HEK293 (cell line): Measurements from ENCODE around the gene APLP2.
A peak's percentile ranks its signal among the peaks of the same experiment; 100 is the strongest.

ENCODE experiments used
- CTCF ChIA-PET: fragments of 350-600 bp; formaldehyde crosslinking; extraction: SDS; loops from one replicate; lab custom pipeline; 2021; ENCODE audit warnings: antibody characterized with exemption; lab: Yijun Ruan, JAX
- POLR2A ChIA-PET: fragments of 300-600 bp; formaldehyde crosslinking; extraction: SDS; loops from one replicate; lab custom pipeline; 2020; ENCODE audit warnings: antibody characterized with exemption, inconsistent platforms; lab: Yijun Ruan, JAX
- H3K27ac ChIP-seq: fragments of 200-500 bp; sonication (Bioruptor generic); 2 replicates; pipeline ENCODE4 v1.5.1; 2014; ENCODE audit warnings: low read depth, low read length, control low read depth, inconsistent platforms; ENCODE audit errors: extremely low read depth
- H3K36me3 ChIP-seq, 2 experiments: fragments of 200-500 bp in 1 of 2; sonication (Bioruptor generic) in 1 of 2; 1 replicate in 1 of 2; 2 replicates in 1 of 2; pipeline ENCODE4 v1.5.1; 2014 to 2017; ENCODE audit warnings: inconsistent platforms in 2 of 2, low read length in 2 of 2; ENCODE audit not compliant: control insufficient read depth in 2 of 2, insufficient read depth in 1 of 2
- H3K4me1 ChIP-seq: fragments of 200-500 bp; sonication (Bioruptor generic); 2 replicates; pipeline ENCODE4 v1.5.1; 2014; ENCODE audit warnings: mild to moderate bottlenecking, low read length, inconsistent platforms; ENCODE audit not compliant: control insufficient read depth, insufficient read depth
- H3K4me3 ChIP-seq: 2 replicates; pipeline ENCODE4 v1.5.1; 2011; ENCODE audit warnings: low read depth, mild to moderate bottlenecking, control low read depth, low read length, moderate library complexity
- H3K9me3 ChIP-seq: fragments of 200-500 bp; sonication (Bioruptor generic); 2 replicates; pipeline ENCODE4 v1.5.1; 2014; ENCODE audit warnings: low read depth, low read length, inconsistent platforms; ENCODE audit not compliant: control insufficient read depth, insufficient read depth
- GFI1B ChIP-seq: fragments of 450-650 bp; formaldehyde crosslinking; IDR thresholded peaks from 2 replicates; pipeline ENCODE4 v1.5.1; 2016; ENCODE audit warnings: missing biosample characterization, missing genetic modification characterization
- SCRT2 ChIP-seq: fragments of 450-650 bp; formaldehyde crosslinking; IDR thresholded peaks from 2 replicates; pipeline ENCODE4 v1.5.1; 2016; ENCODE audit warnings: missing biosample characterization, missing genetic modification characterization
- SP2 ChIP-seq: fragments of 450-650 bp; formaldehyde crosslinking; IDR thresholded peaks from 2 replicates; pipeline ENCODE4 v1.5.1; 2016; ENCODE audit warnings: missing biosample characterization, missing genetic modification characterization
- ZBTB26 ChIP-seq: fragments of 450-650 bp; formaldehyde crosslinking; optimal IDR thresholded peaks from 2 replicates; pipeline ENCODE3; 2016; ENCODE audit warnings: missing biosample characterization, mild to moderate bottlenecking, missing genetic modification characterization
- ZNF112 ChIP-seq: fragments of 450-650 bp; formaldehyde crosslinking; IDR thresholded peaks from 2 replicates; pipeline ENCODE4 v1.5.0; 2017; ENCODE audit warnings: missing biosample characterization, missing genetic modification characterization
- ZNF121 ChIP-seq: fragments of 450-650 bp; formaldehyde crosslinking; IDR thresholded peaks from 2 replicates; pipeline ENCODE4 v1.5.1; 2016; ENCODE audit warnings: missing biosample characterization, missing genetic modification characterization
- ZNF174 ChIP-seq: fragments of 450-650 bp; formaldehyde crosslinking; IDR thresholded peaks from 2 replicates; pipeline ENCODE4 v1.5.0; 2017; ENCODE audit warnings: missing biosample characterization, mild to moderate bottlenecking, missing genetic modification characterization
- ZNF24 ChIP-seq: fragments of 450-650 bp; formaldehyde crosslinking; IDR thresholded peaks from 2 replicates; pipeline ENCODE4 v1.5.1; 2016; ENCODE audit warnings: missing biosample characterization, missing genetic modification characterization
- ZNF302 ChIP-seq: fragments of 450-650 bp; formaldehyde crosslinking; IDR thresholded peaks from 2 replicates; pipeline ENCODE4 v1.5.1; 2016; ENCODE audit warnings: missing biosample characterization, missing genetic modification characterization, low read depth
- ZNF350 ChIP-seq: fragments of 450-650 bp; formaldehyde crosslinking; IDR thresholded peaks from 2 replicates; pipeline ENCODE4 v1.5.0; 2017; ENCODE audit warnings: missing biosample characterization, mild to moderate bottlenecking, missing genetic modification characterization
- ZNF416 ChIP-seq: fragments of 450-650 bp; formaldehyde crosslinking; IDR thresholded peaks from 2 replicates; pipeline ENCODE4 v1.5.1; 2016; ENCODE audit warnings: missing biosample characterization, missing genetic modification characterization
- ZNF423 ChIP-seq: fragments of 450-650 bp; formaldehyde crosslinking; IDR thresholded peaks from 2 replicates; pipeline ENCODE4 v1.5.1; 2016; ENCODE audit warnings: missing biosample characterization, missing genetic modification characterization
- ZNF530 ChIP-seq: fragments of 450-650 bp; formaldehyde crosslinking; IDR thresholded peaks from 2 replicates; pipeline ENCODE4 v1.5.1; 2016; ENCODE audit warnings: low read depth, missing biosample characterization, missing genetic modification characterization
- ZNF544 ChIP-seq: fragments of 450-650 bp; formaldehyde crosslinking; IDR thresholded peaks from 2 replicates; pipeline ENCODE4 v1.5.0; 2017; ENCODE audit warnings: missing biosample characterization, missing genetic modification characterization
- ZNF580 ChIP-seq: fragments of 450-650 bp; formaldehyde crosslinking; IDR thresholded peaks from 2 replicates; pipeline ENCODE4 v1.5.1; 2016; ENCODE audit warnings: missing biosample characterization, missing genetic modification characterization
- ZSCAN30 ChIP-seq: fragments of 450-650 bp; IDR thresholded peaks from 2 replicates; pipeline ENCODE4 v1.5.1; 2018; ENCODE audit warnings: missing biosample characterization, mild to moderate bottlenecking, missing genetic modification characterization, moderate library complexity
- TF ChIP-seq, protein P1 (sequence below): fragments of 450-650 bp; formaldehyde crosslinking; IDR thresholded peaks from 2 replicates; pipeline ENCODE4 v1.5.1; 2016; ENCODE audit warnings: missing biosample characterization, missing genetic modification characterization
- TF ChIP-seq, protein P2 (sequence below): fragments of 450-650 bp; formaldehyde crosslinking; IDR thresholded peaks from 2 replicates; pipeline ENCODE4 v1.5.1; 2017; ENCODE audit warnings: missing biosample characterization, missing genetic modification characterization
- TF ChIP-seq, protein P3 (sequence below): fragments of 450-650 bp; IDR thresholded peaks from 2 replicates; pipeline ENCODE4 v1.5.1; 2018; ENCODE audit warnings: missing biosample characterization, mild to moderate bottlenecking, missing genetic modification characterization
- TF ChIP-seq, protein P4 (sequence below): fragments of 450-650 bp; formaldehyde crosslinking; IDR thresholded peaks from 2 replicates; pipeline ENCODE4 v1.5.1; 2017; ENCODE audit warnings: missing biosample characterization, missing genetic modification characterization

Gene APLP2

DNA sequence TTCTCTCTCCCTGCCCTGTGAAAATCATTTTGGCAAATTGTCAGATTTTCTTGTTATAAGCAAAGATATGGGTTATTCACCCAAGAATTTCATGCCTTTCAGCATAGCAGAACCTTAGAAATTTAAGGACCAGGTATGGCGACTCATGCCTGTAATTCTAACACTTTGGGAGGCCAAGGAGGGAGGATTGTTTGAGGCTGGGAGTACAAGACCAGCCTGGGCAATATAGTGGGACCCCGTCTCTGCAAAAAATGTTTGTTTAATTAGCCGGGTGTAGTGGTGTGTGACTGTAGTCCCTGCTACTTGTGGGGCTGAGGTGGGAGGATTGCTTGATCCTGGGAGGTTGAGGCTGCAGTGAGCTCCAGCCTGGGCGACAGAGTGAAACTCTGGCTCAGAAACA is 27.6 kb downstream of the APLP2 start:
- CTCF ChIA-PET: no interaction called here
- no peaks in the 10 kb centered on the region for H3K9me3 ChIP-seq
- no peak overlapping the region for H3K4me3 ChIP-seq
- H3K27ac ChIP-seq: no peak overlapping the region
- peaks cover 5% of the 10 kb centered on the region for H3K4me1 ChIP-seq
- POLR2A ChIA-PET: no interaction called here
- TF ChIP-seq ZNF121 (tag by site-specific recombination): peak; percentile 75; the same call in 1 of the 2 replicates
- TF ChIP-seq ZNF580 (tag by site-specific recombination): no peak
- no peaks in the 10 kb centered on the region for H3K36me3 ChIP-seq

DNA sequence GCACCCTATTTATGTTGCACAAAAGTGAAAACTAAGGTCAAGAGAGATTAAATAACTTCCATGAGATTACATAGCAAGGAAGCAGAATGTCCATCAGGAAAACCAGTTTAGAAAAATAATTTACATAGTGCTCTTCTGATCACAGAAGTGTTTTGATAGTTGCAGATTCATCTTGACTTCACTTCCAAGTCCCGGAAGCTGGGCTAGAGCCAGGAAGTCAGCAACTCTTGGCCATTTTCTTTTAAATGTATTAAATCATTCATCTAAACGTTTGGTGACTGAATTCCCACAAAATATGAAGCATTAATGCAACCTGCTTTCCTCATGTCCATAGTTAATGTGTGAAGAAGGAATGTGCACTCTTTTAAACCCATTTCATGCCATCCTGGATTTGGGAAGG is 29.7 kb downstream of the APLP2 start:
- H3K4me1 ChIP-seq: peaks cover 15% of the 10 kb centered on the region
- TF ChIP-seq GFI1B: no peak
- TF ChIP-seq, protein P1, sequence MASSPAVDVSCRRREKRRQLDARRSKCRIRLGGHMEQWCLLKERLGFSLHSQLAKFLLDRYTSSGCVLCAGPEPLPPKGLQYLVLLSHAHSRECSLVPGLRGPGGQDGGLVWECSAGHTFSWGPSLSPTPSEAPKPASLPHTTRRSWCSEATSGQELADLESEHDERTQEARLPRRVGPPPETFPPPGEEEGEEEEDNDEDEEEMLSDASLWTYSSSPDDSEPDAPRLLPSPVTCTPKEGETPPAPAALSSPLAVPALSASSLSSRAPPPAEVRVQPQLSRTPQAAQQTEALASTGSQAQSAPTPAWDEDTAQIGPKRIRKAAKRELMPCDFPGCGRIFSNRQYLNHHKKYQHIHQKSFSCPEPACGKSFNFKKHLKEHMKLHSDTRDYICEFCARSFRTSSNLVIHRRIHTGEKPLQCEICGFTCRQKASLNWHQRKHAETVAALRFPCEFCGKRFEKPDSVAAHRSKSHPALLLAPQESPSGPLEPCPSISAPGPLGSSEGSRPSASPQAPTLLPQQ (tag by site-specific recombination): no peak
- no peak for TF ChIP-seq ZNF530 (tag by site-specific recombination)
- no peak for TF ChIP-seq ZBTB26 (tag by site-specific recombination)
- TF ChIP-seq ZNF174 (tag by site-specific recombination): no peak
- no peak for TF ChIP-seq ZNF24 (tag by site-specific recombination)
- no peak for TF ChIP-seq ZNF423 (tag by site-specific recombination)
- ChIA-PET CTCF (no interaction called here), POLR2A (no interaction called here)
- no peak overlapping the region for H3K4me3 ChIP-seq
- no peak overlapping the region for H3K27ac ChIP-seq
- H3K36me3 ChIP-seq: no peaks in the 10 kb centered on the region
- no peaks in the 10 kb centered on the region for H3K9me3 ChIP-seq

- Histone ChIP-seq H3K27ac (no peak overlapping the region), H3K4me1 (peaks cover 15% of the 10 kb centered on the region), H3K36me3 (no peaks in the 10 kb centered on the region), H3K4me3 (no peak overlapping the region), H3K9me3 (no peaks in the 10 kb centered on the region)
- CTCF ChIA-PET: no interaction called here
- POLR2A ChIA-PET: no interaction called here
- TF ChIP-seq, protein P2, sequence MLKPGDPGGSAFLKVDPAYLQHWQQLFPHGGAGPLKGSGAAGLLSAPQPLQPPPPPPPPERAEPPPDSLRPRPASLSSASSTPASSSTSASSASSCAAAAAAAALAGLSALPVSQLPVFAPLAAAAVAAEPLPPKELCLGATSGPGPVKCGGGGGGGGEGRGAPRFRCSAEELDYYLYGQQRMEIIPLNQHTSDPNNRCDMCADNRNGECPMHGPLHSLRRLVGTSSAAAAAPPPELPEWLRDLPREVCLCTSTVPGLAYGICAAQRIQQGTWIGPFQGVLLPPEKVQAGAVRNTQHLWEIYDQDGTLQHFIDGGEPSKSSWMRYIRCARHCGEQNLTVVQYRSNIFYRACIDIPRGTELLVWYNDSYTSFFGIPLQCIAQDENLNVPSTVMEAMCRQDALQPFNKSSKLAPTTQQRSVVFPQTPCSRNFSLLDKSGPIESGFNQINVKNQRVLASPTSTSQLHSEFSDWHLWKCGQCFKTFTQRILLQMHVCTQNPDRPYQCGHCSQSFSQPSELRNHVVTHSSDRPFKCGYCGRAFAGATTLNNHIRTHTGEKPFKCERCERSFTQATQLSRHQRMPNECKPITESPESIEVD (tag by site-specific recombination): peak; percentile 40; the same call in 1 of the 2 replicates
- TF ChIP-seq ZNF350 (tag by site-specific recombination) (no peak), SP2 (tag by site-specific recombination) (no peak)
These were observed 30.8 kb downstream of the APLP2 start for GRCh38 chr11:130100381-130101095.

GRCh38 chr11:130101661-130102060 is 32.0 kb downstream of the APLP2 start:
- TF ChIP-seq ZNF544 (no peak), ZNF112 (tag by site-specific recombination) (no peak), ZNF302 (tag by site-specific recombination) (no peak), SCRT2 (tag by site-specific recombination) (no peak), ZSCAN30 (no peak), ZNF416 (tag by site-specific recombination) (no peak), ZNF423 (tag by site-specific recombination) (no peak)
- TF ChIP-seq, protein P3, sequence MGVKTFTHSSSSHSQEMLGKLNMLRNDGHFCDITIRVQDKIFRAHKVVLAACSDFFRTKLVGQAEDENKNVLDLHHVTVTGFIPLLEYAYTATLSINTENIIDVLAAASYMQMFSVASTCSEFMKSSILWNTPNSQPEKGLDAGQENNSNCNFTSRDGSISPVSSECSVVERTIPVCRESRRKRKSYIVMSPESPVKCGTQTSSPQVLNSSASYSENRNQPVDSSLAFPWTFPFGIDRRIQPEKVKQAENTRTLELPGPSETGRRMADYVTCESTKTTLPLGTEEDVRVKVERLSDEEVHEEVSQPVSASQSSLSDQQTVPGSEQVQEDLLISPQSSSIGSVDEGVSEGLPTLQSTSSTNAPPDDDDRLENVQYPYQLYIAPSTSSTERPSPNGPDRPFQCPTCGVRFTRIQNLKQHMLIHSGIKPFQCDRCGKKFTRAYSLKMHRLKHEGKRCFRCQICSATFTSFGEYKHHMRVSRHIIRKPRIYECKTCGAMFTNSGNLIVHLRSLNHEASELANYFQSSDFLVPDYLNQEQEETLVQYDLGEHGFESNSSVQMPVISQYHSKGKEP (tag by site-specific recombination): peak; percentile 39; the same call in 1 of the 2 replicates
- TF ChIP-seq, protein P4, sequence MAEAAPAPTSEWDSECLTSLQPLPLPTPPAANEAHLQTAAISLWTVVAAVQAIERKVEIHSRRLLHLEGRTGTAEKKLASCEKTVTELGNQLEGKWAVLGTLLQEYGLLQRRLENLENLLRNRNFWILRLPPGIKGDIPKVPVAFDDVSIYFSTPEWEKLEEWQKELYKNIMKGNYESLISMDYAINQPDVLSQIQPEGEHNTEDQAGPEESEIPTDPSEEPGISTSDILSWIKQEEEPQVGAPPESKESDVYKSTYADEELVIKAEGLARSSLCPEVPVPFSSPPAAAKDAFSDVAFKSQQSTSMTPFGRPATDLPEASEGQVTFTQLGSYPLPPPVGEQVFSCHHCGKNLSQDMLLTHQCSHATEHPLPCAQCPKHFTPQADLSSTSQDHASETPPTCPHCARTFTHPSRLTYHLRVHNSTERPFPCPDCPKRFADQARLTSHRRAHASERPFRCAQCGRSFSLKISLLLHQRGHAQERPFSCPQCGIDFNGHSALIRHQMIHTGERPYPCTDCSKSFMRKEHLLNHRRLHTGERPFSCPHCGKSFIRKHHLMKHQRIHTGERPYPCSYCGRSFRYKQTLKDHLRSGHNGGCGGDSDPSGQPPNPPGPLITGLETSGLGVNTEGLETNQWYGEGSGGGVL (tag by site-specific recombination): no peak
- H3K4me3 ChIP-seq: no peak overlapping the region
- ChIA-PET POLR2A (no interaction called here), CTCF (no interaction called here)
- peaks cover 15% of the 10 kb centered on the region for H3K4me1 ChIP-seq
- no peak overlapping the region for H3K27ac ChIP-seq
- no peaks in the 10 kb centered on the region; a peak in 1 of 3 replicates for H3K36me3 ChIP-seq
- H3K9me3 ChIP-seq: no peaks in the 10 kb centered on the region
